SIG-M5 treated with dmso at 0.1 percent for 504 hours (cell line): ENCODE results near the gene ALKBH7.

Experiments used
- DNase-seq: peaks from one replicate; lab custom pipeline; 2025; ENCODE audit not compliant: unreplicated experiment; lab: John Stamatoyannopoulos, UW

The ALKBH7 gene

GRCh38 chr19:6424195-6424938 is 51.8 kb downstream of the ALKBH7 start, which contains the start of gene KHSRP:
KHSRP (minus strand) TSS chr19:6424811; CDS start chr19:6424701, 110 bp downstream.
- no peak for DNase-seq
